Stimulated activated CD4-positive, alpha-beta T cell treated with anti-CD3 and anti-CD28 coated beads, TNF-alpha, amount 100 ng/mL, for 1 hour (primary cell): Measurements from ENCODE around the gene SLC51B.
"Not testable (repeated sequence)": the region's sequence is repeated elsewhere in the genome, so short reads cannot be mapped to it uniquely, and the experiment has no call there.

ENCODE experiments used
- DNase-seq, 3 donors: peaks; one replicate each; pipeline ENCODE4 v3.0.0-alpha.2; 2020; ENCODE audit warnings: low read depth in 3 of 3, low spot score in 1 of 3

SLC51B gene

DNA sequence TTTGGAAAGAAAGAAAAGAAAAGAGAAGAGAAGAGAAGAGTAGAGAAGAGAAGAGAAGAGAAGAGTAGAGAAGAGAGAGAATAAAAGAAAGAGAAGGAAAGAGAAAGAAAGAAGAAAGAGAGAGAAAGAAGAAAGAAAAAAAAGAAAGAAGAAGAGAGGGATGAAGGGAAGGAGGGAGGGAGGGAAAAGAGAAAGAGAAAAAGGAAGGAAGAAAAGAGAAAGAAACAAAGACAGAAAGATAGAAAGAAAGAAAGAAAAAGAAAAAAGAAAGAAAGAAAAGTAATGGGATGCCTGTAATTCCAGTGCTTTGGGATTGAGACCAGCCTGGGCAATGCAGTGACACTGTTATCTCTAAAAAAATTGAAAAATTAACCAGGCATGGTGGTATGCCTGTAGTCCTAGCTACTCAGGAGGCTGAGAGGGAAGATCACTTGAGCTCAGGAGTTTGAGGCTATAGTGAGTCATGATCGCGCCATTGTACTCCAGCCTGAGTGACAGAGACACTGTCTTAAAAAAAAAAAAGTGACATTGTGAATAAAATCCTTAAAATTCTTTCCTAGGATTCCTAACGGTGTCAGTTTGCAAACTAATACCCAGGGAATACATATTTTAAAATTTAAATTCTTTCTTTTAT is 20.9 kb downstream of the SLC51B start:
- no peak for DNase-seq

DNA sequence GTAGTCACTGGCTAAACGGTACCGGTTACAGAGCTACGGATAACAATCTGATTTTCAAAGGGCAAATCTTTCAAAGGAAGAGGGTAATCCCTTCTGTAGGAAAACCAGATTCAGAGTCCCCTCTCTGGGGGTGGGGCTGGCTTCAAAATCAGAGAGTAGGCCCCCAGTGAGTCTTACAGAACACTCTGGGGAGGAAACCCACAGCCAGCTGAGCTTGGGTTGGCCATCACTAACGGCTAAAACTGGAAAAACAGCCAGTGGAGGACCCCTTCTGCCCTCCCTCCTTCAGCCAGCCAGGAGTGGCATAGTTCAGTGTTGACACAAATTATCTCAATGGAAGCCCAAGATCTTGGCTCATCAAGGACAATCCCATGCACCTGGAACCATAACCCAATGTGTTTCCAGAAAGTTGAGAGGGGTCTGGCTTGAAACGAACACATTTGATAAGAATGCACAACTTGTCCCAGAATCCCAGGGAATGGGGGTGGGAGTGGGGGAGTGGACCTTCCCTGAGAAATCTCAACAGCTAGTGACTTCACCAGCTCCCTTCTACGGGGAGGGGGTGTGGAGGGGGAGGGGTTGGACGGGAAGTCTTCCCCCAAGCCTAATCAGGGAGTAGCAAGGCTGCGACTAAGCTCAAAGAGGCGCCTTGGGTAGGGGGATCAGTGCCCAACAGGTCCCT is 21.6 kb downstream of the SLC51B start:
- no peak for DNase-seq

DNA sequence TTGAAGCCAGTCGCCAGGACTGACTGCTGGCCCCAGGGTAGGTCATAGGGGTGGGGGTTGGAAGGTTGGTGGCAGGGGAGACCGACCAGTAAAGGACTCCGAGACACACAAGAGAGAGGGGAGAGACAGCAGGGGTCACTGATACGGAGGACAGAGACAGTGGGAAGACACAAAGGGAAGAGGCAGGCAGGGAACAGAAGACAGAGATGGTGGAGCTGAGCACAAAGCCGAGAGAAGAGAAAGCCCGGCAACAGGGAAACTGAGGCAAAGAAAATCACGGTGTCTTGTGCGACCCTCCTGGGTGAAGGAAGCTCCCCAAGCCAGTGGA is 22.1 kb downstream of the SLC51B start:
- no peak for DNase-seq

DNA sequence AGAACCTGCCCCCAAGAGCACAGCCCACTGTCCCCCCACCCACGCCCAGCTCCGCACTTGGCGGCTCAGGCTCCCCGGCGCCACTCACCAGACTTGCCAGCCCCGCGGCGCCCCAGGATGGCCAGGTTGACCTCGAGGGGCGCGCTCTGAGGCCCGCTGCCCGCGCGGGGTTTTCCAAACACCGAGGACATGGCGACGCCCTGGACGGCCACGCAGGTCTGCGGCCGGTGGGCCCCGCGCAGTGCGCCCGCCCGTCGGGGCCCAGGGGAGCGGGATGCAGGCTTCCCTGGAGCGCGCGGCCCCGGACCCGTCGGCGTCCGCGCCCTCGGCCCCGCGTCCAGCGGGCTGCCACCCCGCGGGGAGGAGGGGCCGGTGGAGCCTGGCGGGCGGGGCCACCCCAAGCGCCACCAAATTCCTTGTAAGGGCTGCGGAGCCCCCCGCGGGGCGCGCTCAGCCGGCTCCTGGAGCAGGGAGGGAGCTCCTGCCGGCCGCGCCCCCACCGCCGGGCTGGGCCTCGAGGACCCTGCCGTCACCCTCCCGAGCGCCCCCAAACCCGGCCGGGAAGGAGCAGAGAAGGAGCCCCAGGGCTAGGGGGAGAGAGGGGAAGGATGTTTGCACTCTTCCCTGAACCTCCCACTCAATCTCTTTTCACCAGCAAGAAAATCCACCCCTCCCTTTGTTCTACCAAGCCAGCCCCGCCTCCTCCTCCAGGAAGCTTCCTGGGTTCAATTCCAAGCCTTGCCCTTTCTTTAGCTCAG is 22.6 kb downstream of the SLC51B start, which contains the start of gene RASL12:
Gene RASL12 (minus strand): TSS at position 347 of the 758 bp plus-strand sequence. CDS start 156 bp downstream, at position 191.
- no peak for DNase-seq

DNA sequence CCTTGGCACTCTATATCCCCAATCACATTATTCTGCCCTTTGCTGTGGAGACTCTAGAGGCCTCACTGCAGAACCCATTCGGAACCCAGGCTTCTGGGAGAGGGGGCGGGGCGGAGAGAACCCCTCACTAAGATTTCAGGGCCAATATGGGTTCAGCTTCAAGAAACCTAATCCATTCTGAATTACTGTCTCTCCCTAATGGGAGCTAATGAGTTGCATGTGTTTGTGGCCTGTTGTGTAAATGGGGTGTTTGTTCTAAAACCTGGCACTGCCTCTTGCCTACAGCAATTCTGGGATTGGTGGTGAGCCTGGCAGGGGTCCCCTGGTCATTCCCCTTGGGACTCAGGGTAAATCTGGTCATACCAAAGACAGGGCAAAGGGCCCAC is 23.2 kb downstream of the SLC51B start:
- DNase-seq: no peak

DNA sequence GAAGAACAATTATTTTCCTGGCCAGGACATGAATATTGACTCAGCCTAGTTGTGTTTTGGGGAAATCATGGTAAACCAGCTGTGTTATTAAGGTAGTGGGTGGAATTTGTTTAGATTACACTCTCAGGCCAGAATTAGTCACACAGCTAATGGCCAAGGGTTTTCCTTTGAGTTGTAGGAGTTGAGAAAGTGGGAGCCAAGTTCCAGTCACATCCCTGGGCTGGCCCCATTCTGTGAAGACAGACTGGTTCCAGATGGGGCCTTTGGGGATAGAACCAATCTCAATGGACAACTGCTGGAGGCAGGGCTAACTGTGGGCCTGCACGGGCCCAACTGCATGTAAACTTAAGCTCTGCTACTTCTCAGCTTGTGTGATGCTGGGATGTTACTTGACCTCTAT is 24.0 kb downstream of the SLC51B start:
- no peak for DNase-seq

DNA sequence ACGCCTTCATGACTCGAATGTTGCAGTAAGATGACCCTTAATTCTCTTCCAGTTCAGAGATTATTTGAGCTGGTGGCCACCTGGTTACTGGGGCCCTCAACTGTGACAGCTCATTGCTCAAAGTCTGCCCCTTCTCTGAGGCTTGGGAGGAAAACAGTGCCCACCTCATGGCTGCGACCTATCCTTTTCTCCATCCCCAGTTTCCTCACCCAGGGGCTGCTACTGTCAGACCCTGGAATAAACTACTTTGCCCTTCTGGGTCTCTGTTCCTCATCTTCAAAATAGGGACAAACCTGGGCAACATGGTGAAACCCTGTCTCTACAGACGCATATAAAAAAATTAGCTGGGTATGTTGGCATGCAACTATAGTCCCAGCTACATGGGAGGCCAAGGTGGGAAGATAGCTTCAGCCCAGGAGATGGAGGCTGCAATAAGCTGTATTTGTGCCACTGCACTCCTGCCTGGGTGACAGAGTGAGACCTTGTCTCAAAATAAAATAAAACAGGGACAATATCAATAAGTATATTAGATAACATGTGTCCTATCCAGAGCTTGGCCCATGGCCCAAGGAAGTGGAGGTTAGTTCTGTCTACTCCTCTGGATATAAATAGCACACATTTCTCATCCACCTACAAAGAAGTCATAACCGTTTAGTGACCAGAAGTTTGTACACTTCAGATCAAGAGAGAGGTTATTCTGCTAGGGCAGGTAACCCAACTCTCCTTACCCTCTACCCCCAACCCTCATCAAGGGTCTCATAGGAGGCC is 24.8 kb downstream of the SLC51B start:
- no peak for DNase-seq

DNA sequence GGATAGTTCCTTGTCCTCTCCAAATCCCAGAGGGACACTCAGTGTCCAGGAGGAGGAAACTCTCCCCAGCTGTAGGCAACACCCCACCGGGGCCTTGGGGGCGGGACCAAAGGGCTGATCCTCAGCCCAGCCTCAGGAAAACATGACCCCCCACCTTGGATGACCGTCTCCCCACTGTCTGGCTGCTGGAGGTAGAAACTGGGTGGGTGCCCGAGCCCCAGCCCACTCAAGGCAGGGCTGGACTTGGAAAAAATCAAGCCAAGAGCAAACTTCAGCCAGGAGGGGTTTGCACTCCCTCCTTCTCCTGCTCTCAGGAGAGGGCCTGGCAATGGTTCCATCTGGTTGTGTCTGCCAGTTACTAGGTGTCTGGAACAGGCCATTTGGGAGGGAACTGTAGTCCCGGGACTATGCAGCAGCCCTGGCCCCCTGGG is 26.2 kb downstream of the SLC51B start:
- no peak for DNase-seq

DNA sequence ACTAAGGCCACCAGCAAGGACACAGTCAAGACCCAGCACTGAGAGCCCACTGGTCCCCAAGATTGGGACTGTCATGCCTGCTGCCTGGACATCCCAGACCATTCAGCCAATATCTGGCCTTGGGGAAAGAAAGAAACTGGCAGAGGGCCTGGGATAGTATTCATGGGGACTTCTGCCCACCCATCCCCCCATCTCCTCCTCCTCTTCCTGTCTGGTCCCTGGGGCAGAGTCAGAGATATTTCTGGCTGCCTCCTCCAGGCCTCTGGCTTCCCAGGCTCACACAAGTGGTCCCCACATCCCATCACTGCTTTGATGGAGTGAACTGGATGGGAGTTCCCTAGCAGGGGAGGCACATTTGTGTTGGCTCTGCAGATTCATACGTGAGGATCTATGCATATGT is 26.8 kb downstream of the SLC51B start:
- DNase-seq: no peak

DNA sequence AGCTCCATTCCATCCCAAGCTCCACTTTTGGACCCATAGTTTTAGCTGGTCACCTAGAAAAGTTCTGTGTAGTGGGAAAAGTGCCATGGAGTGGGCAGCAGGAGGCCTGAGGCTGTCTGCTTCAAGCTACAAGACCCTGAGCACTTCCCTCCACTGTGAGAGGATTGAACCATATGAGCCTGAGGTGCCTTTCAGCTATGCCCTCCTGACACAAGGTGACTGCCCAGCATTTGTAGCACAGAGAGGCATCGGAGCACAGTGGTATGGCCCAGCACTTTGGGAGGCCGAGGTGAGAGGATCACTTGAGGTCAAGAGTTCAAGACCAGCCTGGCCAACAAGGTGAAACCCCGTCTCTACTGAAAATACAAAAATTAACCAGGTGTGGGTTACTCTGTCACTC is 27.4 kb downstream of the SLC51B start:
- no peak for DNase-seq

DNA sequence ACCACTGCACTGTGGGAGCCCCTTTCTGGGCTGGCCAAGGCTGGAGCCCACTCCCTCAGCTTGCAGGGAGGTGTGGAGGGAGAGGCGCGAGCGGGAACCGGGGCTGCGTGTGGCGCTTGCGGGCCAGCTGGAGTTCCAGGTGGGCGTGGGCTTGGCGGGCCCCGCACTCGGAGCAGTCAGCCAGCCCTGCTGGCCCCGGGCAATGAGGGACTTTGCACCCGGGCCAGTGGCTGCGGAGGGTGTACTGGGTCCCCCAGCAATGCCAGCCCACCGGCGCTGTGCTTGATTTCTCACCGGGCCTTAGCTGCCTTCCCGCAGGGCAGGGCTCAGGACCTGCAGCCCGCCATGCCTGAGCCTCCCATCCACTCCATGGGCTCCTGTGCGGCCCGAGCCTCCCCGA is 29.8 kb downstream of the SLC51B start:
- DNase-seq: not testable (repeated sequence)

DNA sequence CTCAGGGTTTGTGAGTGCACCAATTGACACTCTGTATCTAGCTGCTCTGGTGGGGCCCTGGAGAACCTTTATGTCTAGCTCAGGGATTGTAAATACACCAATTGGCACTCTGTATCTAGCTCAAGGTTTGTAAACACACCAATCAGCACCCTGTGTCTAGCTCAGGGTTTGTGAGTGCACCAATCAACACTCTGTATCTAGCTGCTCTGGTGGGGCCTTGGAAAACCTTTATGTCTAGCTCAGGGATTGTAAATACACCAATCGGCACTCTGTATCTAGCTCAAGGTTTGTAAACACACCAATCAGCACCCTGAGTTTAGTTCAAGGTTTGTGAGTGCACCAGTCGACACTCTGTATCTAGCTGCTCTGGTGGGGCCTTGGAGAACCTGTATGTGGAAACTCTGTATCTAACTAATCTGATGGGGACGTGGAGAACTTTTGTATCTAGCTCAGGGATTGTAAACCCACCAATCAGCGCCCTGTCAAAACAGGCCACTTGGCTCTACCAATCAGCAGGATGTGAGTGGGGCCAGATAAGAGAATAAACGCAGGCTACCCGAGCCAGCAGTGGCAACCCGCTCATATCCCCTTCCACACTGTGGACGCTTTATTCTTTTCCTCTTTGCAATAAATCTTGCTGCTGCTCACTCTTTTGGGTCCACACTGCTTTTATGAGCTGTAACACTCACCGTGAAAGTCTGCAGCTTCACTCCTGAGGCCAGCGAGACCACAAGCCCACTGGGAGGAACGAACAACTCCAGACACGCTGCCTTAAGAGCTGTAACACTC is 30.6 kb downstream of the SLC51B start:
- not testable (repeated sequence) for DNase-seq

DNA sequence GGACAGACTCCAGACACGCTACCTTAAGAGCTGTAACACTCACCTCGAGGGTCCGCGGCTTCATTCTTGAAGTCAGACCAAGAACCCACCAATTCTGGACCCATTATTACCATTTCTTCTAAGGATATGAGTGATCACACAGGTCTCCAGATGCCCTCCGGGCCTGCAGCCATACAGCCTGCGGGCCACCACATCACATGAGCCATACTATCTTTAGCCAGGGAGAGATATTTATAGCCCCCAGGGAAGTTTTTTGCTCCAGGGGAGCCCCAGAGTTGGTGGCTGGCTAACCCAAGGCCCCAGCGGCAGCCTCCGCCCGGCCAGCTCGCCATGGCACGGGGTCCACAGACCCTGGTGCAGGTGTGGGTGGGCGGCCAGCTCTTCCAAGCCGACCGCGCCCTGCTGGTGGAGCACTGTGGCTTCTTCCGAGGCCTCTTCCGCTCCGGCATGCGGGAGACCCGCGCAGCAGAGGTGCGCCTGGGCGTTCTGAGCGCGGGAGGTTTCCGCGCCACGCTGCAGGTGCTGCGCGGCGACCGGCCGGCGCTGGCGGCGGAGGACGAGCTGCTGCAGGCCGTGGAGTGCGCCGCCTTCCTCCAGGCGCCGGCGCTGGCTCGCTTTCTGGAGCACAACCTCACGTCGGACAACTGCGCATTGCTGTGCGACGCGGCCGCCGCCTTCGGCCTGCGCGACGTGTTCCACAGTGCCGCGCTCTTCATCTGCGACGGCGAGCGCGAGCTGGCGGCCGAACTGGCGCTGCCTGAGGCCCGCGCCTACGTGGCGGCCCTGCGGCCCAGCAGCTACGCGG is 31.5 kb downstream of the SLC51B start, which contains the start of gene KBTBD13:
Gene KBTBD13 (plus strand): TSS at position 261 of the 805 bp plus-strand sequence. CDS start 70 bp downstream, at position 331.
- no peak for DNase-seq

DNA sequence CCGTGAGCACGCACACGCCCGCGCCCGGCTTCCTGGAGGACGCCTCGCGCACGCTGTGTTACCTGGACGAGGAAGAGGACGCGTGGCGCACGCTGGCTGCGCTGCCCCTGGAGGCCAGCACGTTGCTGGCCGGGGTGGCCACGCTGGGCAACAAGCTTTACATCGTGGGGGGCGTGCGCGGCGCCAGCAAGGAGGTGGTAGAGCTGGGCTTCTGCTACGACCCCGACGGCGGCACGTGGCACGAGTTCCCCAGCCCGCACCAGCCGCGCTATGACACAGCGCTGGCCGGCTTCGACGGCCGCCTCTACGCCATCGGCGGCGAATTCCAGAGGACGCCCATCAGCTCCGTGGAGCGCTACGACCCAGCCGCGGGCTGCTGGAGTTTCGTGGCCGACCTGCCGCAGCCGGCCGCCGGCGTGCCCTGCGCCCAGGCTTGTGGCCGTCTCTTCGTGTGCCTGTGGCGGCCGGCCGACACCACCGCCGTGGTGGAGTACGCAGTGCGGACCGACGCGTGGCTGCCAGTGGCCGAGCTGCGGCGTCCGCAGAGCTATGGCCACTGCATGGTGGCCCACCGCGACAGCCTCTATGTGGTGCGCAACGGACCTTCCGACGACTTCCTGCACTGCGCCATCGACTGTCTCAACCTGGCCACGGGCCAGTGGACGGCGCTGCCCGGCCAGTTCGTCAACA is 32.2 kb downstream of the SLC51B start:
- no peak for DNase-seq

DNA sequence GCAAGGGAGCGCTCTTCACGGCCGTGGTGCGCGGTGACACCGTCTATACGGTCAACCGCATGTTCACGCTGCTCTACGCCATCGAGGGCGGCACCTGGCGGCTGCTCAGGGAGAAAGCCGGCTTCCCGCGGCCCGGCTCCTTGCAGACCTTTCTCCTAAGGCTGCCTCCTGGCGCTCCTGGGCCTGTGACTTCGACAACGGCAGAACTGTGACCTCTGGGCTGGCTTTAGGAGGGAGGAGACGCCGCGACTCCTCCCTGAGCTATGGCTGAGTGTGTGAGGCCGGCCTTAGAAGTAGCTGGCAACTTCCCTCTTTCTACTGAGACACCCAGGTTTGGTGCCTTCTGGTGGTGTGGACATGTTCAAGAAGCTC is 32.8 kb downstream of the SLC51B start:
- peak in 1 of 3 donors; percentile 39 for DNase-seq

DNA sequence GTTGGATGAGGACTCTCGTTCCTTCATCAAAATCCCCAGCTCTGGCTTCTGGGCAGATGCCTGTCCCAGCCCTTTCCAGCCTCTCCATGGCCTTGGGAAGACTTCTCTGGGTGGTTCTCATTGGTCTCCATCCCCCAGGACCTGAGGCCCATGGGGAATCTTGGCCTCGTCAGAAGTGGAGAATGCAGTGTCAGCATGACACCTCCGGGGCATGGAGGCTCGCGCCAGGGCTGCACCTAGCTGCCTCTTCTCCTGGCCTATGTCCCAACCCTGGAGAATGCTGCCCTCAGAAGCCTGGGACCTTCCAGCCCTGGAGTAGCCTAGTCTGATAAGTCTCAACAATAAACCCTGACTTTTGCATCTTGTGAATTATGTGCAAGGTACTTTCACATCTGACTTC is 34.4 kb downstream of the SLC51B start:
- no peak for DNase-seq

DNA sequence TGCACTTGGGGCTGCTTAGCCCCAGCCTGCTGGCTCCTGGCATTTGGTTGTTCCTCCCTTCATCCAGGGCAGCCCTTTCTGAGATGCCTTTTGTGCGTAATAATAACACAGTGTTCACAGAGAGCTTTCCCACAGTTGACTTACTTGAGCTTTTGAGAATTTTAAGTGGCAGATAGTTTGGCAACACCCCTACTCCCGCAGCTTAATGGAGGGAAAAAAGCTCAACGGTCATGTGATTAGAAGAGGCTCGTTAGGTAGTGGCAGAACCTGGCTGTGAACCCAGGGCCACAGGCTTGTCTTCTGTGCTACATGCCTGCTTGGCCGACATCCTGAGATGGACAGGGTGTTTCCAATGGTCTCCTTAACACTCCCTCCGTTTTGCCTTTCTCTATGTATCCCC is 36.1 kb downstream of the SLC51B start:
- no peak for DNase-seq

DNA sequence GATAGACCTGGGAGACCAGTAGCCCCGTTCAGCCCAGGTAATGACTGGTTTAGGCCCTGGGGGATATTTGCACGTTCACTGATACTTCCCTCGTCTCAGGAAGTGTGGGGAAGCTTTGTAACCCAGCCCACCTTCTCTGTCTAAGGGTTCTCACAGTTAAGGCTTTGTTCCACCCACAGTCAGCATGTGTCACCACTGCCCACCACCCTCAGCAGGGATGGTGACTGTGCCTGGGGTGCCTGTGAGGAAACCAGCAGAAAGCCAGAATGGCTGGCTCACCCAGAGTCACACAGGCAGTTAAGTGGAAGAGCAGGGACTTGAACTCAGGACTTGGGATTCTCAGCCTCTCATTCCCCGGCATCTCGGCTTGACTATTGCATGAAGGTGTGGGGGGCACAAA is 36.6 kb downstream of the SLC51B start:
- DNase-seq: no peak

DNA sequence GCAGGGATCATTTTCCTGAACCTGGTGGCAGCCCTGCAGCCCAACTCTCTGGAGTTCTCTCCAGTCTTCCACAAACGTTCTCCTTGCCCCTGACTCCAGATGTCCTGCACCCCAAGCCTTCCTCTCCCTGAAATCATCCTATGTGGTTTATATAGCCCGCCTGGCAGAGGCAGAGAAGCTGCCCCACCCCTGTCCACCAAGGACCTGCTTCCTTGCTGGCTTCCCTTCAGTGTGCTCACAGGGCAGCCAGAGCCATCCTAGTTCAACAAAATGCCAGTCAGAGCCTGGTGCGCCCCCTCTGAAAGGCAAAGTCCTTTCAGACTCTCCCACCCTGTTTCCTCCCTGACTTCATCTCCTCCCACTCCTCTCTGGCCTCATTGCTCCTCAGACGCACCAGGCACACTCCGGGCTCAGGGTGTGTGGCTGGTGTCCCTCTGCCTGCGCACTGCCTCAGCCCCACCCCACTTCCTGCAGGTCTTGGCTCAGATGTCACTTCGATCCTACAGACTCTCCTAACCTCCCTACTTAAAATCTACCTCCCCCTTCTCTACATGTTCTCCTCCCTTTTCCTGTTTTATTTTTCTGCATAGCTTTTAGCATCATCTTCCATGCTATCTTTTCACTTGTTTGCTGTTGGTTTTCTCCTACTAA is 37.2 kb downstream of the SLC51B start:
- DNase-seq: no peak
